Stimulated activated naive CD8-positive, alpha-beta T cell treated with anti-CD3 and anti-CD28 coated beads, Interleukin-15, amount 100 ng/mL, for 72 hours (primary cell): ENCODE measurements around the gene CCDC12.
A peak's percentile ranks its signal among the peaks of the same experiment; 100 is the strongest.

ENCODE experiments used
- ATAC-seq: fragments of 150-1000 bp; cut with Tn5 transposase; 2 replicates; pipeline ENCODE4 v1.10.0; 2021; ENCODE audit warnings: mild to moderate bottlenecking, moderate library complexity
- DNase-seq, 2 donors: peaks; one replicate each; pipeline ENCODE4 v3.0.0; 2021 to 2022
- H3K27ac Mint-ChIP-seq, 2 donors: one replicate each; pipeline ENCODE4 v1.8.0; 2022; ENCODE audit warnings: mild to moderate bottlenecking in 2 of 2, mixed read lengths in 2 of 2, moderate library complexity in 2 of 2
- H3K27me3 Mint-ChIP-seq: one replicate; pipeline ENCODE4 v1.8.0; 2022; ENCODE audit warnings: mixed read lengths
- H3K4me1 Mint-ChIP-seq: one replicate; pipeline ENCODE4 v1.8.0; 2022; ENCODE audit warnings: mild to moderate bottlenecking, mixed read lengths
- H3K4me3 Mint-ChIP-seq, 2 donors: one replicate each; pipeline ENCODE4 v1.8.0; 2022; ENCODE audit warnings: mild to moderate bottlenecking in 2 of 2, mixed read lengths in 2 of 2, moderate library complexity in 1 of 2
- H3K9me3 Mint-ChIP-seq, 2 donors: one replicate each; pipeline ENCODE4 v1.8.0; 2022; ENCODE audit warnings: mixed read lengths in 2 of 2

The CCDC12 gene

GRCh38 chr3:46901591-46902187 lies 74.9 kb downstream of the CCDC12 start:
- H3K9me3 Mint-ChIP-seq, result no peaks in the 10 kb centered on the region
- ATAC-seq (no peak), DNase-seq (no peak)
- H3K27me3 Mint-ChIP-seq, result peaks cover 35% of the 10 kb centered on the region
- H3K4me3 Mint-ChIP-seq, result no peak overlapping the region
- peaks cover 10% of the 10 kb centered on the region for H3K4me1 Mint-ChIP-seq
- H3K27ac Mint-ChIP-seq, result no peak overlapping the region

GRCh38 chr3:46901061-46901460 lies 75.5 kb downstream of the CCDC12 start:
- Mint-ChIP-seq H3K4me1 (peaks cover 10% of the 10 kb centered on the region), H3K4me3 (no peak overlapping the region), H3K9me3 (no peaks in the 10 kb centered on the region), H3K27ac (no peak overlapping the region), H3K27me3 (peaks cover 41% of the 10 kb centered on the region)
- DNase-seq, result no peak
- no peak for ATAC-seq

- Mint-ChIP-seq H3K9me3 (no peaks in the 10 kb centered on the region), H3K27me3 (peaks cover 48% of the 10 kb centered on the region), H3K4me1 (peaks cover 10% of the 10 kb centered on the region), H3K27ac (no peak overlapping the region), H3K4me3 (no peak overlapping the region)
- no peak for DNase-seq
- no peak for ATAC-seq
These were observed 76.2 kb downstream of the CCDC12 start for GRCh38 chr3:46900356-46900755.

GRCh38 chr3:46900007-46900292 lies 76.6 kb downstream of the CCDC12 start:
- DNase-seq, result no peak
- peaks cover 10% of the 10 kb centered on the region for H3K4me1 Mint-ChIP-seq
- H3K27ac Mint-ChIP-seq, result no peak overlapping the region
- peaks cover 51% of the 10 kb centered on the region for H3K27me3 Mint-ChIP-seq
- ATAC-seq, result no peak
- H3K4me3 Mint-ChIP-seq, result no peak overlapping the region
- no peaks in the 10 kb centered on the region for H3K9me3 Mint-ChIP-seq

- H3K9me3 Mint-ChIP-seq, result no peaks in the 10 kb centered on the region
- H3K4me3 Mint-ChIP-seq, result peak overlapping the region in 1 of 2 donors; percentile 19
- DNase-seq, result no peak
- H3K4me1 Mint-ChIP-seq, result peaks cover 10% of the 10 kb centered on the region
- H3K27me3 Mint-ChIP-seq, result peaks cover 55% of the 10 kb centered on the region
- no peak overlapping the region for H3K27ac Mint-ChIP-seq
- ATAC-seq, result no peak
These were observed 77.2 kb downstream of the CCDC12 start for GRCh38 chr3:46899151-46900006.

- Mint-ChIP-seq H3K4me1 (peaks cover 10% of the 10 kb centered on the region), H3K27me3 (peaks cover 64% of the 10 kb centered on the region), H3K4me3 (peak overlapping the region in 1 of 2 donors; percentile 51), H3K9me3 (no peaks in the 10 kb centered on the region), H3K27ac (peak overlapping the region in 1 of 2 donors; percentile 94)
- DNase-seq, result no peak
- ATAC-seq, result peak; percentile 19
These were observed 78.0 kb downstream of the CCDC12 start for GRCh38 chr3:46898321-46899150.

GRCh38 chr3:46897829-46898320 lies 78.7 kb downstream of the CCDC12 start:
- Mint-ChIP-seq H3K27me3 (peaks cover 70% of the 10 kb centered on the region), H3K9me3 (no peaks in the 10 kb centered on the region), H3K4me1 (peaks cover 12% of the 10 kb centered on the region), H3K4me3 (peak overlapping the region in 1 of 2 donors; percentile 28), H3K27ac (peak overlapping the region in 1 of 2 donors; percentile 94)
- ATAC-seq (no peak), DNase-seq (no peak)

GRCh38 chr3:46897031-46897430 lies 79.5 kb downstream of the CCDC12 start:
- H3K9me3 Mint-ChIP-seq, result no peaks in the 10 kb centered on the region
- DNase-seq (no peak), ATAC-seq (no peak)
- H3K4me3 Mint-ChIP-seq, result no peak overlapping the region
- H3K4me1 Mint-ChIP-seq, result peaks cover 21% of the 10 kb centered on the region
- H3K27ac Mint-ChIP-seq, result no peak overlapping the region
- peaks cover 79% of the 10 kb centered on the region for H3K27me3 Mint-ChIP-seq

- ATAC-seq (no peak), DNase-seq (no peak)
- no peaks in the 10 kb centered on the region for H3K9me3 Mint-ChIP-seq
- H3K4me1 Mint-ChIP-seq, result peaks cover 21% of the 10 kb centered on the region
- no peak overlapping the region for H3K4me3 Mint-ChIP-seq
- no peak overlapping the region for H3K27ac Mint-ChIP-seq
- H3K27me3 Mint-ChIP-seq, result peaks cover 85% of the 10 kb centered on the region
These were observed 80.2 kb downstream of the CCDC12 start for GRCh38 chr3:46896386-46896785.

GRCh38 chr3:46895761-46896160 lies 80.8 kb downstream of the CCDC12 start:
- peaks cover 89% of the 10 kb centered on the region for H3K27me3 Mint-ChIP-seq
- no peak for ATAC-seq

GRCh38 chr3:46895204-46895660 lies 81.3 kb downstream of the CCDC12 start:
- peaks cover 89% of the 10 kb centered on the region for H3K27me3 Mint-ChIP-seq

More at GRCh38 chr3:46895761-46896160, 80.8 kb downstream of the CCDC12 start:
- Mint-ChIP-seq H3K4me1 (peaks cover 21% of the 10 kb centered on the region), H3K27ac (peak overlapping the region in 1 of 2 donors; percentile 1), H3K9me3 (no peaks in the 10 kb centered on the region), H3K4me3 (no peak overlapping the region)
- DNase-seq, result no peak

GRCh38 chr3:46894256-46894655 lies 82.3 kb downstream of the CCDC12 start:
- DNase-seq, result no peak
- H3K27me3 Mint-ChIP-seq, result peaks cover 93% of the 10 kb centered on the region
- peaks cover 21% of the 10 kb centered on the region for H3K4me1 Mint-ChIP-seq
- no peak for ATAC-seq
- H3K4me3 Mint-ChIP-seq, result no peak overlapping the region
- H3K9me3 Mint-ChIP-seq, result no peaks in the 10 kb centered on the region
- H3K27ac Mint-ChIP-seq, result no peak overlapping the region

More at GRCh38 chr3:46895204-46895660, 81.3 kb downstream of the CCDC12 start:
- DNase-seq (peak; percentile 74 to 75), ATAC-seq (peak; percentile 80)
- H3K9me3 Mint-ChIP-seq, result no peaks in the 10 kb centered on the region
- peaks cover 21% of the 10 kb centered on the region for H3K4me1 Mint-ChIP-seq
- no peak overlapping the region for H3K4me3 Mint-ChIP-seq
- peak overlapping the region in 1 of 2 donors; percentile 57 for H3K27ac Mint-ChIP-seq

- peaks cover 89% of the 10 kb centered on the region for H3K27me3 Mint-ChIP-seq
- no peak for DNase-seq
- no peak for ATAC-seq
- H3K4me1 Mint-ChIP-seq, result peaks cover 20% of the 10 kb centered on the region
- no peak overlapping the region for H3K27ac Mint-ChIP-seq
- H3K9me3 Mint-ChIP-seq, result no peaks in the 10 kb centered on the region
- no peak overlapping the region for H3K4me3 Mint-ChIP-seq
These were observed 82.8 kb downstream of the CCDC12 start for GRCh38 chr3:46893763-46894162.

- no peak overlapping the region for H3K4me3 Mint-ChIP-seq
- H3K27ac Mint-ChIP-seq, result peak overlapping the region in 1 of 2 donors; percentile 31
- H3K9me3 Mint-ChIP-seq, result no peaks in the 10 kb centered on the region
- DNase-seq (no peak), ATAC-seq (no peak)
- H3K27me3 Mint-ChIP-seq, result peaks cover 84% of the 10 kb centered on the region
- peaks cover 15% of the 10 kb centered on the region for H3K4me1 Mint-ChIP-seq
These were observed 83.3 kb downstream of the CCDC12 start for GRCh38 chr3:46893146-46893748.
